DMS53 treated with DMSO at 0.1 percent for 48 hours (cell line): ENCODE data around the gene DNAAF8.
"Not testable (repeated sequence)": the region's sequence is repeated elsewhere in the genome, so short reads cannot be mapped to it uniquely, and the experiment has no call there.

Experiments used
- DNase-seq: peaks from one replicate; lab custom pipeline; 2025; ENCODE audit not compliant: unreplicated experiment; lab: John Stamatoyannopoulos, UW

DNAAF8 gene

GRCh38 chr16:4780235-4780634 lies 45.9 kb downstream of the DNAAF8 start:
- DNase-seq = no peak

- DNase-seq = no peak
Measured at GRCh38 chr16:4783251-4783950, 49.1 kb downstream of the DNAAF8 start.

DNA sequence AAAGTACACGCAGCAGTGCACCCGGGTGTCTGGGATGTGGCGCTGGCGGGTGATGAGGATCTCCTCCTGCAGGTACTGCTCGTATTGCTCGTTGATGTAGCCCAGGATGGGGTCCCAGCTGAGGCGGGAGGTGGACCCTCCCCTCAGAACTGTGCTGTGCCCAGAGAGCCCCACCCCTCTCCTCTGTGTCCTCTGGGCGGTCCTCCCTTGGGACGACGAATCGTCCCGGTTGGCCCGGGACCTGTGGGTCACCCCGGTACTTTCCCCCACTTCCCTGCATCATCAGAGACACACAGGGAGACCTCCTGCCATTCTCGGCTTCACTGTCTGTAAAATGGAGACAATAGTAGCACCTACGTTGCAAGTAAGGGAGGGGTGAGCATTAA lies 49.6 kb downstream of the DNAAF8 start:
- DNase-seq = no peak

DNA sequence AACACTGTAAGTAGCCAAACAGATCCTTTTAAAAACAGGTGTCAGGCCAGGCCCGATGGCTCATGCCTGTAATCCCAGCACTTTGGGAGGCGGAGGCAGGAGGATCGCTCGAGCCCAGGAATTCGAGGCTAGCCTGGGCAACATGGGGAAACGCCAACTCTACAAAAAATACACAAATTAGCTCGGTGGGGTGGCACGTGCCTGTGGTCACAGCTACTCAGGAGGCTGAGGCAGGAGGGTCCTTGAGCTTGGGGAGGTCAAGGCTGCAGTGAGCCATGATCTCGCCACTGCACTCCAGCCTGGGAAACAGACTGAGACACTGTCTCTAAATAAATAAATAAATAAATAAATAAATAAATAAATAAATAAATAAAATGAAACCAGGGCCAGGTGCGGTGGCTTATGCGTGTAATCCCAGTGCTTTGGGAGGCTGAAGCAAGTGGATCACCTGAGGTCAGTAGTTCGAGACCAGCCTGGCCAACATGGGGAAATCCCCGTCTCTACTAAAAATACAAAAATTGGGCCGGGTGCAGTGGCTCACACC lies 50.2 kb downstream of the DNAAF8 start:
- not testable (repeated sequence) for DNase-seq

DNA sequence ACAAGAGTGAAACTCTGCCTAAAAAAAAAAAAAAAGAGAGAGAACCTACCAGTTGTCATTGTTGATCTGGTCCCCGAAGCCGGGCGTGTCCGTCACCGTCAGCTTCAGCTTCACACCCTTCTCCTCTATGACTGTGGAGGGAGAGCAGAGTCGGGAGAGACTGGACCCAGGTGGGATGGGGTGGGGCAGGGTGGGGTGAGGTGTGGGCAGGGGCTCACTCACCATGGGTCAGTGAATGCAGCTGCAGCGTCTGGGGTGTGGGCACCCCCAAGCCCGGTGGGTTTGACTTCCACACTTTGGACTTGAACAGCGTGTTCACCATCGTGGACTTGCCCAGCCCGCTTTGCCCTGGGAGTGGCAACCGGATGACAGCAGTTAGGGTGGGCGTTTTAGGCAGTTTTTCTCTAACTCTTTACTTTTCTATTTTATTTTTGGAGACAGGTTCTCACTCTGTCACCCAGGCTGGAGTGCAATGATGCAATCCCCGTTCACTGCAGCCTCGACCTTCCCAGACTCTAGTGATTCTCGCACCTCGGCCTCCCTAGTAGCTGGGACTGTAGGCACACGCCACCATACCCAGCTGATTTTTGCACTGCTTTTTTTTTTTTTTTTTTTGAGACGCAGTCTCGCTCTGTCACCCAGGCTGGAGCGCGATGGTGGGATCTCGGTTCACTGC lies 51.6 kb downstream of the DNAAF8 start:
- no peak for DNase-seq

GRCh38 chr16:4787068-4787467 lies 52.7 kb downstream of the DNAAF8 start:
- no peak for DNase-seq

DNA sequence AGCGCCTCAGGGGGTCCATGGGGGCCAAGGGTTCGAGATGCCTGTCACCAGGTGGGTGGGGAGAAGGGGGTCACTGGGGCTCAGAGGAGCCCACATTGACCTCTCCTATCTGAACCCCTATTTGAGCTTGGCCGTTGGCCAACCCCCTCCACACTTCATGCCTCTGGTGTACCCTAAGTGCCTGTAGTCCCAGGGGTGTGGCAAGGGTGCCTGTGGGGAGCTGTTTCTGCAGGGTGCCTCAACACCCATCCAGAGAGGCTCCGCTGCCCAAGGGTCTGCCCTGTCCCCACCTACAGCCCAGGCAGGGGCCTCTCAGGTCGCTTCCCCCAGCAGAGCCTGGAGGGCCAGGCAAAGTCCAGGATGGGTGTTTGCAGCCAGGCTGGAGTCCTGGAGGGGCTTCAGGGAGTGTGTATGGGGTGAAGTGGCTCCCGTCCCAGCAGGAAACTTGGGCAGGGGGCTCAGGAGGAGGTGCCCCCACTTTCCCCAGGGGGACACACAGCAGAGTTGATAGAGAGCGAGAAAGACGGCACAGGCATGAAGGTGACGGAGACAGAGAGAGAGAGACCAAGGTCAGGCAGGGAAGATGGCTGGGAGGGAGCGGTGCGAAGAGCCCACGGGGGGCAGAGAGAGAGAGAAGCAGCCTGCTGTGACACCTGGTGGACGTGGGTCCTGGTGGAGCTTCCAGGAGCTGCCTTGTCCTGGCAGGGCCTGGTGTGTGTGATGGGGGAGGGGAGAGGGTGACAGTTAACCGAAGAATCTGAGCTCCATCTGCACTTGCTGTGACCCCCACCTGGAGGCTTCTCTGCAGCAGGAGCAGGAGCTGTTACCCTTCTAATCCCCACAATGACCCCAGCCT lies 53.5 kb downstream of the DNAAF8 start, which contains the start of gene SEPTIN12:
Gene SEPTIN12 (minus strand): TSS at position 719 of the 856 bp plus-strand sequence. CDS start 700 bp downstream, at position 19.
- peak; percentile 8 for DNase-seq

GRCh38 chr16:4788489-4788889 lies 54.2 kb downstream of the DNAAF8 start:
- DNase-seq = peak; percentile 11

DNA sequence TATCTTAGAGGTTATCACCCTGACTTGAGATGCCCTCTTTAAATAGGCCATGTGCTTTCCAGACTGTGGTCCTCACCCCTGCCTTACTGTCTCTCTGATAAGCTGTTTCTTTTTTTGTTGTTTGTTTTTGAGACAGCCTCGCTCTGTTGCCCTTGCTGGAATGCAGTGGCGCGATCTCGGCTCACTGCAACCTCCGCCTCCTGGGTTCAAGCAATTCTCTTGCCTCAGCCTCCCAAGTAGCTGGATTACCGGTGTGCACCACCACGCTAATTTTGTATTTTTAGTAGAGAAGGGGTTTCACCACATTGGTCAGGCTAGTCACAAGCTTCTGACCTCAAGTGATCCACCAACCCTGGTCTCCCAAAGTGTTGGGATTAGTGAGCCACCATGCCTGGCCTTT lies 54.6 kb downstream of the DNAAF8 start:
- DNase-seq = no peak

DNA sequence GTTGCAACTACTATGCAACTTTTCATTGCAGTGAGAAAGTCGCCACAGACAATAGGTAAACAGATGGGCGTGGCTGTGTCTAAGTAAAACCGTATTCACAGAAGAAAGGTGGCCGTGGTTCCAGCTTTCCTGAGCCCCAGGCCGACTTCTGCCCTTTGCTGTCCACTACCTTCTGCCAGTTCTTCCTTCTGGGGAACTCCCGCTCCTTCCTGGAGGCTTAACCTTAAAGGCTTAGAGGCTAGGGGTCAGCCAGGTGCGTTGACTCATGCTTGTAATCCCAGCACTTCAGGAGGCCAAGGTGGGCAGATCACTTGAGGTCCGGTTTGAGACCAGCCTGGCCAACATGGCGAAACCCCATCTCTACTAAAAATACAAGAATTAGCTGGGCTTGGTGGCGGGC lies 55.9 kb downstream of the DNAAF8 start:
- no peak for DNase-seq

- no peak for DNase-seq
Measured at GRCh38 chr16:4790871-4791270, 56.5 kb downstream of the DNAAF8 start.

- DNase-seq = no peak
Measured at GRCh38 chr16:4792951-4793513, 58.7 kb downstream of the DNAAF8 start.

- peak; percentile 70 for DNase-seq
Measured at GRCh38 chr16:4795181-4795827, 61.0 kb downstream of the DNAAF8 start, which contains the start of gene SMIM22. Gene SMIM22 (plus strand): TSS chr16:4795369. CDS start chr16:4795735, 366 bp downstream.

DNA sequence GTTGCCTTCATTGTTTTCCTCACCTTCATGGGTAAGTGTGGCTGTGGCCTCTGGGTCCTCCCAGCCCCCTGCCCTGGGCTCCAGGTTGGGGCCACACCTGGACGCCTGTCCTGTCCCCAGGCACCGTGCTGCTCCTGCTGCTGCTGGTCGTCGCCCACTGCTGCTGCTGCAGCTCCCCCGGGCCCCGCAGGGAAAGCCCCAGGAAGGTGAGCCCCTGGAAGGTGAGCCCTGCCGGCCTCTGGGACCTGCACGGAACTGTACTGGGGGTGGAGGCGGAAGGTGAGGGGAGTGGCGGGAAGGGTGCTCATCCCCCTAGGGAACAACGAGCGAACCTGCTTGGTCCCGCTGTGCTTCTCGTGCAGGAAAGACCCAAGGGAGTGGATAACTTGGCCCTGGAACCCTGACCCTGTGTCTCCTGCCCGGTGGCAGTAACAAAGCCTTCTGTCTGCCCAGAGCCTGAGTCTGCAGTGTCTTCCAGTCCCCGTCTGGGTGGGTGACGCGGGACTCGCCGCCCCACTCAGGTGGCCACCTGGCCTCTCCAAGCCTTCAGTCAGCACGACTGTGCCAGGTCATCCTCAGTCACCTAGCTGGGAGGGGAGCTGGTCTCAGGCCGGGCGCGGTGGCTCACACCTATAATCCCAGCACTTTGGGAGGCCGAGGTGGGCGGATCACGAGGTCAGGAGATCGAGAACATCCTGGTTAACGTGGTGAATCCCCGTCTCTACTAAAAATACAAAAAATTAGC lies 61.7 kb downstream of the DNAAF8 start:
- no peak for DNase-seq

DNA sequence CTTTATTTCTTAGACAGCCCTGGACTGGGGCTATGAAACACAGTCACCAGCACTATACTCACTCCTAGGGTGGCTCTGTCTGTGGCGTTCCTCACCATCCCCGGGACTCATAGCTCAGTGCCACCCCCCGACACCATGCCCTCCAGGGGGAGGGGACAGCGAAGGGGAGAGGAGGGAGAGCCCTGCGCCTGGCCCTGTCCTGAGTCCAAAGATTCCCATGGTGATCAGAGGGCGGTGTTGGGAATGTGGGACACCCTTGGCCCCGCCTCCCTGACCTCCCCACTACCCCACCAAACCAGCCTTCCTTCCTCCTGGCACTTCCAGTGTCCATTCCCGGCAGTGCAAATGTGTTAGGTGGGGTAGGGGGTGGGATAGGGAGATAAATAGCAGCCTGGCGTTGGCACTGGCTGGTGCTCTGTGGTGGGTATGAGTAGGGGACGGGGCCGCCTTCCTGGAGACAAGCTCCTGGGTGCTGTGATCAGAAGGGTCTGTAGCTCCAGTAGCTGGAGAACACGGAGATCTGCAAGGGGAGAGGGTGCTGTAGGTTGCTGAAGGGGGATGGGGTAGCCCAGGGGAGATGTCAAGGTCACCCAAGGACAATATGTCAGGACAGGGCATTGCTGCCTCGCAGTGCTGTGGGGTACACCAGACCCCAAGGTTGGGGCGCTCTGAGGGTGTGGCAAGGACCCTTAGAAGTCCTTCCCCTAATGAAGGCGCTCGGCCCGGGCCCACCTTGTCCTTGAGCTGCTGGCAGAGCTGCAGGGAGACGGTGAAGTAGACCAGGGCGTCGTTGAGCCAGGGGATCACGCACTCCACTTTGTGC lies 62.9 kb downstream of the DNAAF8 start:
- no peak for DNase-seq

GRCh38 chr16:4797805-4798252 lies 63.5 kb downstream of the DNAAF8 start:
- DNase-seq = no peak

GRCh38 chr16:4798456-4798855 lies 64.1 kb downstream of the DNAAF8 start:
- DNase-seq = no peak
